ENCODE results near the gene DISP3. TPM values are rescaled to one million over a fixed set of nuclear protein-coding genes. Genes with fewer than 3 reads are reported as not detected.

Gene DISP3
- total and polyA plus RNA-seq, 2 of the 13 experiments (the other 11 are each of a cell fraction or from before 2014, with no cell fraction given), result 0.08 to 0.13 TPM

DNA sequence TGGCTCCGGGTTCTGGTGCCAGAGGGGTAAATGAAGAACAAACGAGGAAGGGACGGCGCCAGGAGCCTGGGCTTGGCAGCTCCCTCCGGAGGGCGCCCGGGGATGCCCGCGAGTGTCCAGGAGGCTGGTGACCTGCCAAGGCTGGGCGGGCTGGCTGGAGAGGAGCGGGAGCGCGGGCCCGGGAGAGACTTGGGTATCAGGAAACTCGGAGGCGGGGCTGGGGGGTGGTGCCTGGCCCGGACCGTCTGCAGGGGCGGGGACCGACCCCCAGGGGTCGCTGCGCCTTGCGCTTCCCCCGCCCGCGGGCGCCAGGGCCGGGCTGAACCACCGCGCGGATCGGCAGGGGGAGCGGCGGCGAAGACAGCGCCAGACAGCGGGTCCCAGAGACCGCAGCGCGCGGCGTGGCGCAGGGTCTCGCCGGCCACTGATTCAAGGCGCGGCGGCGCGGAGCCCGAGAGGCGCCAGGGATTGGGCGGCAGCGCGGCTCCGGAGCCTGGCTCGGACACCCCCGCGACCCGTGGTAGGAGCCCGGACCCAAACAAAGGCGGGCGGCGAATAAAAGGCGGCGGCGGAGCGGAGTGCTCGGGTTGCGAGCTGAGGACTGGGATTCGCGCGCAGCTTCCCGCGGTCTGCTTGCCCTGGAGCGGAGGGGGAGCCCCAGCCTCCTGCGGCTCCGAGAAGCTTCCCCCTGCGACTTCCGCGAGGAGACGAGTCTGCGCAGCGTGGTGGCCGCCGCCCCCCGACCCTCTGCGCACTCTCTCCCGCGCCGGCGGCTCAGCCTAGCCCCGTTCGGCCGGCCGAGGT lies at the start of gene DISP3 (continued):
- TF ChIP-seq FOXK1 (CRISPR knock-in tag; IDR thresholded peaks at IDR 0.05; ENCODE audit: borderline replicate concordance, low read depth) (no peak), GATAD2A (CRISPR knock-in tag; IDR thresholded peaks at IDR 0.05) (no peak), YEATS2 (CRISPR knock-in tag; IDR thresholded peaks at IDR 0.05; ENCODE audit: borderline replicate concordance) (no peak), ZNF446 (CRISPR knock-in tag; IDR thresholded peaks at IDR 0.05) (no peak), REXO4 (CRISPR knock-in tag; IDR thresholded peaks at IDR 0.05; ENCODE audit: borderline replicate concordance) (no peak), ZNF775 (CRISPR knock-in tag; IDR thresholded peaks at IDR 0.05; ENCODE audit: borderline replicate concordance) (no peak), ZFY (CRISPR knock-in tag; IDR thresholded peaks at IDR 0.05) (peak; percentile 22; the same call in 1 of the 2 replicates), ETV6 (CRISPR knock-in tag; conservative IDR thresholded peaks at IDR 0.05) (no peak), YEATS4 (CRISPR knock-in tag; IDR thresholded peaks at IDR 0.05; ENCODE audit: borderline replicate concordance) (peak; percentile 48; the same call in 1 of the 2 replicates), IKZF4 (CRISPR knock-in tag; IDR thresholded peaks at IDR 0.05; ENCODE audit: borderline replicate concordance, low read depth, not compliant biosample characterization) (no peak), TEAD3 (CRISPR knock-in tag; optimal IDR thresholded peaks at IDR 0.05; ENCODE audit: borderline replicate concordance) (no peak), ZIK1 (CRISPR knock-in tag; IDR thresholded peaks at IDR 0.05; ENCODE audit: borderline replicate concordance, low read depth) (no peak; the same call in 1 of the 2 replicates)
- TF ChIP-seq, protein P1, sequence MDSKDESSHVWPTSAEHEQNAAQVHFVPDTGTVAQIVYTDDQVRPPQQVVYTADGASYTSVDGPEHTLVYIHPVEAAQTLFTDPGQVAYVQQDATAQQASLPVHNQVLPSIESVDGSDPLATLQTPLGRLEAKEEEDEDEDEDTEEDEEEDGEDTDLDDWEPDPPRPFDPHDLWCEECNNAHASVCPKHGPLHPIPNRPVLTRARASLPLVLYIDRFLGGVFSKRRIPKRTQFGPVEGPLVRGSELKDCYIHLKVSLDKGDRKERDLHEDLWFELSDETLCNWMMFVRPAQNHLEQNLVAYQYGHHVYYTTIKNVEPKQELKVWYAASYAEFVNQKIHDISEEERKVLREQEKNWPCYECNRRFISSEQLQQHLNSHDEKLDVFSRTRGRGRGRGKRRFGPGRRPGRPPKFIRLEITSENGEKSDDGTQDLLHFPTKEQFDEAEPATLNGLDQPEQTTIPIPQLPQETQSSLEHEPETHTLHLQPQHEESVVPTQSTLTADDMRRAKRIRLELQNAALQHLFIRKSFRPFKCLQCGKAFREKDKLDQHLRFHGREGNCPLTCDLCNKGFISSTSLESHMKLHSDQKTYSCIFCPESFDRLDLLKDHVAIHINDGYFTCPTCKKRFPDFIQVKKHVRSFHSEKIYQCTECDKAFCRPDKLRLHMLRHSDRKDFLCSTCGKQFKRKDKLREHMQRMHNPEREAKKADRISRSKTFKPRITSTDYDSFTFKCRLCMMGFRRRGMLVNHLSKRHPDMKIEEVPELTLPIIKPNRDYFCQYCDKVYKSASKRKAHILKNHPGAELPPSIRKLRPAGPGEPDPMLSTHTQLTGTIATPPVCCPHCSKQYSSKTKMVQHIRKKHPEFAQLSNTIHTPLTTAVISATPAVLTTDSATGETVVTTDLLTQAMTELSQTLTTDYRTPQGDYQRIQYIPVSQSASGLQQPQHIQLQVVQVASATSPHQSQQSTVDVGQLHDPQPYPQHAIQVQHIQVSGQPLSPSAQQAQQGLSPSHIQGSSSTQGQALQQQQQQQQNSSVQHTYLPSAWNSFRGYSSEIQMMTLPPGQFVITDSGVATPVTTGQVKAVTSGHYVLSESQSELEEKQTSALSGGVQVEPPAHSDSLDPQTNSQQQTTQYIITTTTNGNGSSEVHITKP (CRISPR knock-in tag; IDR thresholded peaks at IDR 0.05; ENCODE audit: low read depth), result peak; percentile 98
- TF ChIP-seq, protein P2, sequence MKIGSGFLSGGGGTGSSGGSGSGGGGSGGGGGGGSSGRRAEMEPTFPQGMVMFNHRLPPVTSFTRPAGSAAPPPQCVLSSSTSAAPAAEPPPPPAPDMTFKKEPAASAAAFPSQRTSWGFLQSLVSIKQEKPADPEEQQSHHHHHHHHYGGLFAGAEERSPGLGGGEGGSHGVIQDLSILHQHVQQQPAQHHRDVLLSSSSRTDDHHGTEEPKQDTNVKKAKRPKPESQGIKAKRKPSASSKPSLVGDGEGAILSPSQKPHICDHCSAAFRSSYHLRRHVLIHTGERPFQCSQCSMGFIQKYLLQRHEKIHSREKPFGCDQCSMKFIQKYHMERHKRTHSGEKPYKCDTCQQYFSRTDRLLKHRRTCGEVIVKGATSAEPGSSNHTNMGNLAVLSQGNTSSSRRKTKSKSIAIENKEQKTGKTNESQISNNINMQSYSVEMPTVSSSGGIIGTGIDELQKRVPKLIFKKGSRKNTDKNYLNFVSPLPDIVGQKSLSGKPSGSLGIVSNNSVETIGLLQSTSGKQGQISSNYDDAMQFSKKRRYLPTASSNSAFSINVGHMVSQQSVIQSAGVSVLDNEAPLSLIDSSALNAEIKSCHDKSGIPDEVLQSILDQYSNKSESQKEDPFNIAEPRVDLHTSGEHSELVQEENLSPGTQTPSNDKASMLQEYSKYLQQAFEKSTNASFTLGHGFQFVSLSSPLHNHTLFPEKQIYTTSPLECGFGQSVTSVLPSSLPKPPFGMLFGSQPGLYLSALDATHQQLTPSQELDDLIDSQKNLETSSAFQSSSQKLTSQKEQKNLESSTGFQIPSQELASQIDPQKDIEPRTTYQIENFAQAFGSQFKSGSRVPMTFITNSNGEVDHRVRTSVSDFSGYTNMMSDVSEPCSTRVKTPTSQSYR (CRISPR knock-in tag; IDR thresholded peaks at IDR 0.05; ENCODE audit: borderline replicate concordance), result no peak
- TF ChIP-seq, protein P3, sequence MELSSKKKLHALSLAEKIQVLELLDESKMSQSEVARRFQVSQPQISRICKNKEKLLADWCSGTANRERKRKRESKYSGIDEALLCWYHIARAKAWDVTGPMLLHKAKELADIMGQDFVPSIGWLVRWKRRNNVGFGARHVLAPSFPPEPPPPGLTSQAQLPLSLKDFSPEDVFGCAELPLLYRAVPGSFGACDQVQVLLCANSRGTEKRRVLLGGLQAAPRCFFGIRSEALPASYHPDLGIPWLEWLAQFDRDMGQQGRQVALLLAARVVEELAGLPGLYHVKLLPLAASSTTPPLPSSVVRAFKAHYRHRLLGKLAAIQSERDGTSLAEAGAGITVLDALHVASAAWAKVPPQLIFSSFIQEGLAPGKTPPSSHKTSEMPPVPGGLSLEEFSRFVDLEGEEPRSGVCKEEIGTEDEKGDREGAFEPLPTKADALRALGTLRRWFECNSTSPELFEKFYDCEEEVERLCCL (CRISPR knock-in tag; IDR thresholded peaks at IDR 0.05; ENCODE audit: borderline replicate concordance), result no peak
- TF ChIP-seq, protein P4, sequence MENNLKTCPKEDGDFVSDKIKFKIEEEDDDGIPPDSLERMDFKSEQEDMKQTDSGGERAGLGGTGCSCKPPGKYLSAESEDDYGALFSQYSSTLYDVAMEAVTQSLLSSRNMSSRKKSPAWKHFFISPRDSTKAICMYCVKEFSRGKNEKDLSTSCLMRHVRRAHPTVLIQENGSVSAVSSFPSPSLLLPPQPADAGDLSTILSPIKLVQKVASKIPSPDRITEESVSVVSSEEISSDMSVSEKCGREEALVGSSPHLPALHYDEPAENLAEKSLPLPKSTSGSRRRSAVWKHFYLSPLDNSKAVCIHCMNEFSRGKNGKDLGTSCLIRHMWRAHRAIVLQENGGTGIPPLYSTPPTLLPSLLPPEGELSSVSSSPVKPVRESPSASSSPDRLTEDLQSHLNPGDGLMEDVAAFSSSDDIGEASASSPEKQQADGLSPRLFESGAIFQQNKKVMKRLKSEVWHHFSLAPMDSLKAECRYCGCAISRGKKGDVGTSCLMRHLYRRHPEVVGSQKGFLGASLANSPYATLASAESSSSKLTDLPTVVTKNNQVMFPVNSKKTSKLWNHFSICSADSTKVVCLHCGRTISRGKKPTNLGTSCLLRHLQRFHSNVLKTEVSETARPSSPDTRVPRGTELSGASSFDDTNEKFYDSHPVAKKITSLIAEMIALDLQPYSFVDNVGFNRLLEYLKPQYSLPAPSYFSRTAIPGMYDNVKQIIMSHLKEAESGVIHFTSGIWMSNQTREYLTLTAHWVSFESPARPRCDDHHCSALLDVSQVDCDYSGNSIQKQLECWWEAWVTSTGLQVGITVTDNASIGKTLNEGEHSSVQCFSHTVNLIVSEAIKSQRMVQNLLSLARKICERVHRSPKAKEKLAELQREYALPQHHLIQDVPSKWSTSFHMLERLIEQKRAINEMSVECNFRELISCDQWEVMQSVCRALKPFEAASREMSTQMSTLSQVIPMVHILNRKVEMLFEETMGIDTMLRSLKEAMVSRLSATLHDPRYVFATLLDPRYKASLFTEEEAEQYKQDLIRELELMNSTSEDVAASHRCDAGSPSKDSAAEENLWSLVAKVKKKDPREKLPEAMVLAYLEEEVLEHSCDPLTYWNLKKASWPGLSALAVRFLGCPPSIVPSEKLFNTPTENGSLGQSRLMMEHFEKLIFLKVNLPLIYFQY (CRISPR knock-in tag; IDR thresholded peaks at IDR 0.05; ENCODE audit: borderline replicate concordance), result no peak

Data from HepG2 (cell line).